Measurements from ENCODE around the gene MPC1L. TPM values are rescaled to one million over a fixed set of nuclear protein-coding genes. Genes with fewer than 3 reads are reported as not detected.
"Not testable (repeated sequence)": the region's sequence is repeated elsewhere in the genome, so short reads cannot be mapped to it uniquely, and the experiment has no call there.

The MPC1L gene
- total RNA-seq, result not detected
- polyA plus RNA-seq, result not detected
- long read RNA-seq, donor 1, result 0 reads
- long read RNA-seq, donor 2, result 0 reads
- long read RNA-seq, donor 3, result 0 reads

GRCh38 chrX:40623139-40623536, at the start of gene MPC1L:
TSS of gene MPC1L (plus strand) at chrX:40623428. CDS start at chrX:40623566, 138 bp downstream.
- H3K27me3 ChIP-seq, result peaks cover 0 to 58% (median 0%) of the 10 kb centered on the region in 7 donors
- WGBS, 2 donors, result 94 to 97% methylated on average over 38 of the region's 38 CpGs
- no peak for TF ChIP-seq CTCF (IDR thresholded peaks at IDR 0.05)
- H3K4me3 ChIP-seq, result no peak within 1 kb of the TSS
- peaks cover 0 to 11% (median 0%) of the 10 kb centered on the region in 11 donors for H3K9me3 ChIP-seq
- H3K36me3 ChIP-seq, result peaks cover 0 to 21% (median 0%) of the 10 kb centered on the region in 9 donors
- no peak for ATAC-seq
- DNase-seq, result no peak
- H3K4me1 ChIP-seq, result no peaks in the 10 kb centered on the region
- intact Hi-C loops (cut with DNase I), result no loop called here
- no peak within 1 kb of the TSS for H3K27ac ChIP-seq

DNA sequence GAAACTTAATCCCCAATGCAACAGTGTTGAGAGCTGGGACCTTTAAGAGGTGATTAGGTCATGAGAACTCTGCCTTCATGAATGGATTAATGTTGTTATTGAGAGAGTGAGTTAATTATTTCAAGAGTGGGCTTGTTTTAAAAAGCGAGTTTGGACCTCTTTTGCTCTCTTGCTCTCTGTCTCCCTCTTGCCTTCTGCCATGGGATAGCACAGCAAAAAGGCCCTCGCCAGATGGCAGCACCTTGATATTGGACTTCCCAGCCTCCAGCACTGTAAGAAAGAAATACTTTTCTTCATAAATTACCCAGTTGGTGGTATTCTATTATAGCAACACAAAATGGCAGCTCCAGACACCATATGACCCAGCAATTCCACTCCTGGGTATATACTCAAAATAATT, 49.5 kb upstream of the MPC1L start:
- Histone ChIP-seq H3K36me3 (no peaks in the 10 kb centered on the region), H3K27ac (no peak overlapping the region), H3K9me3 (no peaks in the 10 kb centered on the region), H3K27me3 (peaks cover 0 to 76% (median 0%) of the 10 kb centered on the region in 7 donors), H3K4me1 (peaks cover 0 to 14% (median 0%) of the 10 kb centered on the region in 9 donors), H3K4me3 (no peak overlapping the region)
- peak in 4 of 9 donors; percentile 15 to 62 (median 20) for TF ChIP-seq CTCF (IDR thresholded peaks at IDR 0.05)
- ATAC-seq (no peak), DNase-seq (no peak)
- intact Hi-C loops (cut with DNase I), result no loop called here
- WGBS, 2 donors, result 61 to 65% methylated on average over 2 of the region's 2 CpGs

DNA sequence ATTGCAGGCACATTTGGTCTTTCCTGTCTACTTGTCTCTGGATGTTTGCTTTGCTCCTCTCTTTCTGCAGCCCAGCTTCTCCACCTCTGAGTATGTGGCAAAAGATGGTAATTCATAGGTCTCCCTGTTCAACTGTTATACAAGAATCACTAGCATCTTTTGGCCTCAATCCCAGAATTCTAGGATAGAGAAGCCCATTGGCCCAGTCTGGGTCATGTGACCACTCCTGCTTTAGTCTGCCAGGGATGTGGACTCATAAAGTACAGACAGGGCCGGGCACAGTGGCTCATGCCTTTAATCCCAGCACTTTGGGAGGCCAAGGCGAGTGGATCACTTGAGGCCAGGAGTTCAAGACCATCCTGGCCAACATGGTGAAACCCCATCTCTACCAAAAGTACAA, 47.8 kb upstream of the MPC1L start:
- peaks cover 0 to 16% (median 0%) of the 10 kb centered on the region in 9 donors for H3K4me1 ChIP-seq

GRCh38 chrX:40576291-40576690, 46.9 kb upstream of the MPC1L start:
- Histone ChIP-seq H3K27ac (no peak overlapping the region), H3K9me3 (no peaks in the 10 kb centered on the region), H3K4me1 (peaks cover 0 to 16% (median under 1%) of the 10 kb centered on the region in 9 donors), H3K4me3 (no peak overlapping the region), H3K27me3 (peaks cover 0 to 74% (median 0%) of the 10 kb centered on the region in 7 donors), H3K36me3 (no peaks in the 10 kb centered on the region)
- intact Hi-C loops (cut with DNase I), result no loop called here
- ATAC-seq, result no peak
- no peak for DNase-seq
- WGBS, 2 donors, result 74 to 80% methylated on average over 3 of the region's 3 CpGs
- TF ChIP-seq CTCF (IDR thresholded peaks at IDR 0.05), result no peak

More for the DNA sequence above, 47.8 kb upstream of the MPC1L start:
- ATAC-seq; intact Hi-C loops (cut with DNase I); H3K27ac ChIP-seq; H3K4me3 ChIP-seq; H3K9me3 ChIP-seq; H3K36me3 ChIP-seq: not testable (repeated sequence)
- H3K27me3 ChIP-seq, result peaks cover 0 to 74% (median 0%) of the 10 kb centered on the region in 7 donors
- DNase-seq, result peak in 1 of 2 donors; percentile 5
- 52 to 73% methylated on average over 2 of the region's 2 CpGs for WGBS, 2 donors

- ATAC-seq, result no peak
- no peaks in the 10 kb centered on the region for H3K9me3 ChIP-seq
- peak overlapping the region in 1 of 10 donors; percentile 91 for H3K27ac ChIP-seq
- H3K4me3 ChIP-seq, result no peak overlapping the region
- intact Hi-C loops (cut with DNase I), result no loop called here
- TF ChIP-seq CTCF (IDR thresholded peaks at IDR 0.05), result no peak
- peaks cover 4 to 27% (median 12%) of the 10 kb centered on the region in 9 donors for H3K4me1 ChIP-seq
- 74 to 77% methylated on average over 7 of the region's 7 CpGs for WGBS, 2 donors
- DNase-seq, result no peak
- H3K27me3 ChIP-seq, result peaks cover 0 to 73% (median 0%) of the 10 kb centered on the region in 7 donors
- no peaks in the 10 kb centered on the region for H3K36me3 ChIP-seq
Measured at GRCh38 chrX:40578039-40578695, 45.1 kb upstream of the MPC1L start.
